Neural cell (in vitro differentiated cells): ENCODE measurements around the gene ABHD16B. TPM values are rescaled to one million over a fixed set of nuclear protein-coding genes. Genes with fewer than 3 reads are reported as not detected.

Experiments
- H2AFZ ChIP-seq: fragments of 200-600, 300-800 bp; sonication (generic), shearing (Covaris generic); 2 replicates; pipeline ENCODE4 v1.6.0; 2014; ENCODE audit warnings: low read depth, mild to moderate bottlenecking, antibody characterized with exemption, low read length, moderate library complexity
- H3F3A ChIP-seq: fragments of 200-600 bp; shearing (Covaris generic); 2 replicates; pipeline ENCODE4 v1.6.1; 2016; ENCODE audit warnings: mild to moderate bottlenecking, moderate library complexity, mixed read lengths, antibody characterized with exemption, low read length; ENCODE audit not compliant: insufficient read depth, poor library complexity, severe bottlenecking
- H3K27ac ChIP-seq: fragments of 200-600, 300-800 bp; sonication (generic), shearing (Covaris generic); 2 replicates; pipeline ENCODE4 v1.5.1; 2014; ENCODE audit warnings: mild to moderate bottlenecking, low read length, moderate library complexity
- H3K27me3 ChIP-seq: fragments of 300-800, 200-600 bp; sonication (generic), shearing (Covaris generic); 2 replicates; pipeline ENCODE4 v1.6.0; 2014; ENCODE audit warnings: mild to moderate bottlenecking, low read depth, low read length, moderate library complexity; ENCODE audit not compliant: insufficient read depth
- H3K36me3 ChIP-seq: fragments of 300-800, 200-600 bp; sonication (generic), shearing (Covaris generic); 2 replicates; pipeline ENCODE4 v1.5.1; 2014; ENCODE audit warnings: mild to moderate bottlenecking, antibody characterized with exemption, low read length, moderate library complexity; ENCODE audit not compliant: insufficient read depth
- H3K4me2 ChIP-seq: fragments of 300-800, 200-600 bp; sonication (generic), shearing (Covaris generic); 2 replicates; pipeline ENCODE4 v1.6.0; 2014; ENCODE audit warnings: mild to moderate bottlenecking, low read length
- H3K4me3 ChIP-seq: fragments of 300-800, 200-600 bp; sonication (generic), shearing (Covaris generic); 2 replicates; pipeline ENCODE4 v1.5.1; 2014; ENCODE audit warnings: mild to moderate bottlenecking, low read length, moderate library complexity
- H3K79me2 ChIP-seq: fragments of 200-600 bp; shearing (Covaris generic); replicated peaks from 2 replicates; pipeline ENCODE4 v1.6.0; 2014; ENCODE audit warnings: mild to moderate bottlenecking, low read length, moderate library complexity; ENCODE audit not compliant: insufficient read depth
- H3K9ac ChIP-seq: fragments of 300-800, 200-600 bp; sonication (generic), shearing (Covaris generic); 2 replicates; pipeline ENCODE4 v1.6.1; 2016; ENCODE audit warnings: mild to moderate bottlenecking, low read length, mixed read lengths
- H3K9me2 ChIP-seq: fragments of 200-600 bp; shearing (Covaris generic); 2 replicates; pipeline ENCODE4 v1.6.1; 2016; ENCODE audit warnings: mild to moderate bottlenecking, low read length, mixed read lengths; ENCODE audit not compliant: insufficient read depth
- H3K9me3 ChIP-seq: fragments of 200-600, 300-800 bp; sonication (generic), shearing (Covaris generic); 2 replicates; pipeline ENCODE4 v1.6.1; 2016; ENCODE audit warnings: mild to moderate bottlenecking, mixed run types, low read length, moderate library complexity, mixed read lengths
- H4K20me1 ChIP-seq: fragments of 200-600 bp; shearing (Covaris generic); 2 replicates; pipeline ENCODE4 v1.6.1; 2016; ENCODE audit warnings: mild to moderate bottlenecking, mixed run types; ENCODE audit not compliant: insufficient read depth
- CTCF ChIP-seq: fragments of 450-650 bp; IDR thresholded peaks from 2 replicates; pipeline ENCODE4 v1.5.1; 2014; ENCODE audit warnings: antibody characterized with exemption, mild to moderate bottlenecking, moderate library complexity; ENCODE audit not compliant: poor library complexity, severe bottlenecking
- EP300 ChIP-seq: fragments of 450-650 bp; conservative IDR thresholded peaks from 2 replicates; pipeline ENCODE4 v1.6.1; 2014; ENCODE audit warnings: antibody characterized with exemption, mild to moderate bottlenecking, moderate library complexity; ENCODE audit not compliant: poor library complexity, severe bottlenecking
- EZH2 ChIP-seq: fragments of 200-600, 300-800 bp; shearing (Covaris generic), sonication (generic); IDR thresholded peaks from 2 replicates; pipeline ENCODE4 v1.6.1; 2014; ENCODE audit warnings: antibody characterized with exemption, low read length, borderline replicate concordance, mild to moderate bottlenecking; ENCODE audit not compliant: insufficient read depth, poor library complexity, severe bottlenecking
- MXI1 ChIP-seq: fragments of 450-650 bp; conservative IDR thresholded peaks from 2 replicates; pipeline ENCODE4 v1.6.1; 2014; ENCODE audit warnings: antibody characterized with exemption, mild to moderate bottlenecking; ENCODE audit not compliant: poor library complexity, severe bottlenecking
- POLR2AphosphoS5 ChIP-seq: IDR thresholded peaks from 2 replicates; pipeline ENCODE4 v1.6.1; 2012
- RAD21 ChIP-seq: fragments of 450-650 bp; conservative IDR thresholded peaks from 2 replicates; pipeline ENCODE4 v1.6.1; 2014; ENCODE audit warnings: antibody characterized with exemption, mild to moderate bottlenecking, moderate library complexity
- REST ChIP-seq: IDR thresholded peaks from 2 replicates; pipeline ENCODE4 v1.6.1; 2012; ENCODE audit warnings: borderline replicate concordance
- SMC3 ChIP-seq: fragments of 450-650 bp; conservative IDR thresholded peaks from 2 replicates; pipeline ENCODE4 v1.6.1; 2014; ENCODE audit warnings: antibody characterized with exemption, mild to moderate bottlenecking, moderate library complexity; ENCODE audit not compliant: poor library complexity
- TAF1 ChIP-seq: IDR thresholded peaks from 2 replicates; pipeline ENCODE4 v1.6.1; 2012; ENCODE audit warnings: low read depth
- polyA plus RNA-seq: library from polyadenylated mRNA; depleted of rRNA; stranded (reverse); fragments of >200 nt; gene quantifications from 2 replicates; pipeline ENCODE4 v1.2.3, GENCODE V29; 2014

Gene ABHD16B
- polyA plus RNA-seq, 1 donor from 2014 or later = not detected

- Histone ChIP-seq H4K20me1 (no peaks in the 10 kb centered on the region), H3K4me2 (no peak overlapping the region), H3K27me3 (no peaks in the 10 kb centered on the region), H2AFZ (no peak overlapping the region), H3K79me2 (peaks cover 50% of the 10 kb centered on the region), H3K4me3 (no peak overlapping the region), H3K36me3 (no peaks in the 10 kb centered on the region), H3K9me3 (no peaks in the 10 kb centered on the region), H3K9ac (no peak overlapping the region), H3K27ac (no peak overlapping the region), H3F3A (no peaks in the 10 kb centered on the region), H3K9me2 (no peaks in the 10 kb centered on the region)
- TF ChIP-seq RAD21 (no peak), CTCF (no peak), EP300 (no peak), EZH2 (no peak), TAF1 (no peak), SMC3 (no peak), MXI1 (no peak), POLR2AphosphoS5 (no peak), REST (no peak)
Measured at GRCh38 chr20:63908008-63908682, 46.8 kb downstream of the ABHD16B start.

- TF ChIP-seq CTCF (no peak), MXI1 (no peak), REST (no peak), RAD21 (no peak), EP300 (no peak), POLR2AphosphoS5 (no peak), EZH2 (no peak)
- Histone ChIP-seq H3K79me2 (peaks cover 51% of the 10 kb centered on the region), H3K27ac (no peak overlapping the region), H3K4me2 (no peak overlapping the region), H3K9me2 (no peaks in the 10 kb centered on the region), H3K27me3 (no peaks in the 10 kb centered on the region), H3K4me3 (no peak overlapping the region), H3F3A (no peaks in the 10 kb centered on the region), H2AFZ (no peak overlapping the region), H3K36me3 (no peaks in the 10 kb centered on the region), H3K9ac (no peak overlapping the region), H4K20me1 (peaks cover 2% of the 10 kb centered on the region), H3K9me3 (no peaks in the 10 kb centered on the region)
Measured at GRCh38 chr20:63911176-63911575, 49.9 kb downstream of the ABHD16B start.
